Posterior cingulate gyrus (tissue), 11 donors: ENCODE measurements around the gene TMEM198.

Source experiments
- DNase-seq, 10 donors: peaks; one replicate each; pipeline versions ENCODE4 v3.0.0 to v3.0.0-alpha.2; 2020 to 2021; ENCODE audit warnings: mixed read lengths in 3 of 10
- intact Hi-C: fragments of 100-400 bp; cut with DNase I; formaldehyde crosslinking; loops from one replicate; pipeline ENCODE4 v1.15.1; 2023

Gene TMEM198

GRCh38 chr2:219557791-219558785 is 14.3 kb downstream of the TMEM198 start:
- DNase-seq, result peak in 2 of 10 donors; percentile 79 to 80

GRCh38 chr2:219559156-219559915 is 15.5 kb downstream of the TMEM198 start:
- intact Hi-C loops, result loop anchor here (5.0 kb wide), 1 partner anchor 78 kb away; no protein-coding TSS in a partner anchor
- peak in 2 of 10 donors; percentile 62 to 81 for DNase-seq

More at GRCh38 chr2:219557791-219558785, 14.3 kb downstream of the TMEM198 start:
- intact Hi-C loops, result loop anchor here (5.0 kb wide), 1 partner anchor 79 kb away; no protein-coding TSS in a partner anchor

- peak in 2 of 10 donors; percentile 60 to 66 for DNase-seq
- intact Hi-C loops, result no loop called here
Observed at GRCh38 chr2:219560037-219560892, 16.4 kb downstream of the TMEM198 start.

GRCh38 chr2:219560893-219561178 is 17.0 kb downstream of the TMEM198 start:
- no peak for DNase-seq
- intact Hi-C loops, result no loop called here

- intact Hi-C loops, result no loop called here
Observed at GRCh38 chr2:219561179-219562048, 17.6 kb downstream of the TMEM198 start.

GRCh38 chr2:219562049-219563020 is 18.5 kb downstream of the TMEM198 start:
- intact Hi-C loops, result no loop called here
- peak in 3 of 10 donors; percentile 10 to 80 (median 76) for DNase-seq

More at GRCh38 chr2:219561179-219562048, 17.6 kb downstream of the TMEM198 start:
- peak in 3 of 10 donors; percentile 41 to 58 (median 55) for DNase-seq

GRCh38 chr2:219563271-219563928 is 19.6 kb downstream of the TMEM198 start:
- intact Hi-C loops, result no loop called here
- DNase-seq, result peak in 2 of 10 donors; percentile 36 to 81

- intact Hi-C loops, result no loop called here
Observed at GRCh38 chr2:219565130-219566080, 21.6 kb downstream of the TMEM198 start.

GRCh38 chr2:219566640-219567039 is 22.8 kb downstream of the TMEM198 start:
- intact Hi-C loops, result no loop called here
- DNase-seq, result peak in 4 of 10 donors; percentile 5 to 74 (median 42)

More at GRCh38 chr2:219565130-219566080, 21.6 kb downstream of the TMEM198 start:
- peak in 3 of 10 donors; percentile 13 to 72 (median 64) for DNase-seq

GRCh38 chr2:219567131-219567530 is 23.3 kb downstream of the TMEM198 start:
- peak in 3 of 10 donors; percentile 7 to 66 (median 66) for DNase-seq
- intact Hi-C loops, result no loop called here

- intact Hi-C loops, result no loop called here
Observed at GRCh38 chr2:219567791-219568361, 24.0 kb downstream of the TMEM198 start.

GRCh38 chr2:219569041-219569440 is 25.2 kb downstream of the TMEM198 start:
- intact Hi-C loops, result no loop called here
- peak in 3 of 10 donors; percentile 9 to 48 (median 22) for DNase-seq

More at GRCh38 chr2:219567791-219568361, 24.0 kb downstream of the TMEM198 start:
- DNase-seq, result peak in 3 of 10 donors; percentile 2 to 83 (median 67)

GRCh38 chr2:219569635-219570034 is 25.8 kb downstream of the TMEM198 start:
- intact Hi-C loops, result no loop called here
- peak in 2 of 10 donors; percentile 9 to 16 for DNase-seq

- intact Hi-C loops, result no loop called here
- peak in 4 of 10 donors; percentile 16 to 88 (median 57) for DNase-seq
Observed at GRCh38 chr2:219570194-219570923, 26.5 kb downstream of the TMEM198 start.

GRCh38 chr2:219570924-219571310 is 27.1 kb downstream of the TMEM198 start:
- intact Hi-C loops, result no loop called here
- peak in 3 of 10 donors; percentile 11 to 81 (median 65) for DNase-seq
